GM18511 (cell line): ENCODE results near the gene VASH1.

Experiments
- ATAC-seq: cut with Tn5 transposase; IDR thresholded peaks from one replicate; pipeline ENCODE4 v1.9.1; 2021; ENCODE audit warnings: mild to moderate bottlenecking, moderate library complexity; ENCODE audit not compliant: unreplicated experiment

Gene VASH1

DNA sequence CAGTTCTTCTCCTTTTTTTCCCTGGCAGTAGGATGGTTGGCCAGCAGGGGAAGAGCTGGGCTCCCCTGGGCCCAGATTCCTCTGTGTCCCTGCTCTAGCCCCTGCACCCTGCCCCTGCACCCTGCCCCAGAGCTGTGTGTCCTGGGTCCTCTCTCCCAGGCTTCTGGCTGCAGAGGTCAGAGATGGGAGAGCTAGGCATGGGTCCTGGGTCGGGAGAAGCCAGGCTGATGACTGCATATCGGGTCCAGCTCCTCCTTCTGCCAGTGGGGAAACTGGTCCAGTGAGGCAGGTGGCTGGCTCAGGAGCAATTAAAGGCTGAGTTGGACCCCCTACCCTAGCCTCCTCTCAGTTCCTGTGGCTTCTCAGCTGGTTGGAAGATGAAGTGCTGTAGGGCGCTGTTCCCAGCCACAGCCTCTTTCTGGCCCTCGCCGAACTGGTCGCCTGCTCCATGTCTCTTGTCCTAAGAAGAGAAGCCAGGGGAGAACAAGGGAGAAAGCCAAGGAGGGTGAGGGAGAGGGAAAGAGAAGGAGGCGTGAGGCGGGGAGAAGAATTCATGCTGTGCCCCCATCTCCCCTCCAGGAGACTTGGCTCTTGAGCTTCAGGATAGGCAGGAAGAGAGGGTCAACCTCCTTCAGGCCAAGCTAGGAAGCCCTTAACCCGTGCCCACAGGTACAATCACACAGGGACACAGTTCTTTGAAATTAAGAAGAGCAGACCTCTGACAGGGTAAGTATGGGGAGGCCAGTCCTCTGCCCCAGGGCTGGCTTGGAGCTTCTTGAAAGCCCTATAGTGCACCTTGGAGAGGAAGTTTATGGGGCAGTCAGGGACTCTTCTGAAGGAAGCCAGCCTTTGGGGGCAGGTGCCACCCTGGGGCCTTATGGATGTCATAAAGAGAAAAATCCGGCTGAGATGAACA is 9.5 kb downstream of the VASH1 start:
- no peak for ATAC-seq

DNA sequence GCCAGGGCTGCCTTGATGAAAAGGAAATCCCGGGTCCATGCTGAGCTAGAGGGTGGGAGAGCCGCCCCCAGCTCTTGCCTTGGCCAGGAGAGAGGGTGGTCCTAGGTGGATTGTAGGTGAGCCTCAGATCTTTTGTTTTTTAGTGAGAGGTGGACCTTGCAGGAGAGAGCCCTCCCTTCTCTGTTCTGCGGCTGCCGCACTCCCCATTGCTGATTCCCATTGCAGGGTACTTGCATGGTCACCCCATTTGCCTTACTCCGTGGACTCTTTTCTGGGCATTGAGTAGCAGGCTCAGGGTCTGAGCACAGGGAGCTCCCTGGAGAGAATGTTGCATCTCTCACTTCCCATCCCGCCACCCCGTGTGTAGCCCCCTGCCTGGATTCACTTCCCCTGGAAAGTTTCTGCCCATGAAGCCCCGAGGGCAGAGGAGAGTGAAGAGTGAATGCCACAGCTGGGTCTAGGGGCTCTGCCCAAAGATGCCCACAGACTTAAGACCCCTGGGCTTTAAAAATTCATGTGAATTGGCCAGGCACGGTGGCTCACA is 10.2 kb downstream of the VASH1 start:
- no peak for ATAC-seq

DNA sequence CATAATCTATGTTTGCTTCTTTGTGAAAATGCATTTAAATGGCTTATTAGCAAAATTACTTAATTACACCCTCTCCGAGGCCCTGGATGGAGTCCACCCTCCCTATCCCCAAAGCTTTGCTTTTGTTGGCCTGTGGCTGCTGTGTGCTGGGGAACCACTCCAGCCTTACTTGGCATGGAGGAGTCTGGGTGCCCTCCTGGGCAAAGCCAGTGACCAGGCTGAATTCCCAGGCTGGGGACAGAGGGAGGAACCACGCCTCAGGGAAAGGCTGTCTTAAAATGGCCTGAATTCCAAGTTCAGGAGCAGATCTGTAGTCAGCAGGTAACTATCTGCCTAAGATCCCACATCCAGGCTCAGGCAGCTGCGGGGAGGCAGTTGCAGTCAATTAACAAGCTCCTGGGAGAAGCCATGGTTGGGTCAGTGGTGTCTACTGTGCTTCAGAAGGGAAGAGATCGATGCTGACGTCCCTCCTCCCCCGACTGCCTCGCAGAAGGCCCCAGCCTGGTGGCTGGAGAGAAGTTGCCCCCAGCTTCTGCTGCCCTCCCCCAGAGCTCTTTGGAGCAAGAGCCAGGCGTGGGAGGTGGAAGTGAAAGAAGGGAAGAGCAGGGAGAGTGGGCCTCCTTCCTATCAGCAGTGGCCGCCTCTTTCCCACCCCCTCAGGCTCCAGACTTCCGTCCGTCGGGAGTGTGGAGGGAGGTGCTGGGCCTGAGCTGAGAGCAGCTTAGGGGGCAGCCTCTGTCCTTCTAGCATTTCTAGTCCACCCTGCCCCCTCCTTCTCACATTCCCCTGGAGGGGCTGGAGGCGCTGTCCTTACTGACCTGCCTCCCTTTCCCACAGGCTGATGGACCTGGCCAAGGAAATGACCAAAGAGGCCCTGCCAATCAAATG is 11.3 kb downstream of the VASH1 start:
- ATAC-seq: no peak

DNA sequence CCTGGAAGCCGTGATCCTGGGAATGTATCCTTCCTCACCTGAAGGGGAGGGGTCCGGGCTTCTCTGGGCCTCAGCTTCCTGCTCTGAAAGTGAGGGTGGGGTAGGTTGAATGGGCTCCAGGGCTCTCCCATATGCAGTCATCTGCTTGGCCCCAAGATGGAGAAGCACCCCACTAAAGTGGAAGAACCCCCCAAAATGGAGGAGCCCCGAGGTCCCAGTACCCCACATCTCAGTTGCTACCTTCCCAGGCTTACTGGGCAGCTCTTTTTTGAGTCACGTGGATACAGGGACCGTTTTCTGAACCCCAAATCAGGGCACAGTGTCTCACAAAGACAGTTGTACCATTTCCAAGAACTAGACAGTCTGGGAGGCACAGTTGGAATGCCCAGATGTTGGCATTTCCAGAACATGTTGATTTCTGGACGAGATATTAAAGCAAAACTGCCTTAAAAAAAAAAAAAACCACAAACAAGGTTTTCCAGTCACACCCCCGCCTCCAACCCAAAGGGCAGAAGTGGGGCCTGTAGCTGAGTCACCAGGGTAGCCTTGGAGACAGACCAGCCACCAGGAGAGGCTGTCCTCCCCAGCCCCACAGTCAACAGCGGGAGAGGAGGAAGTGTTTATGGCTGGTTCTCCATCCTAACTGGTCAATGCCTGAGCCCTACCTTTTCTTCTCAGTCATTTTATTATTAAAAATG is 12.1 kb downstream of the VASH1 start:
- ATAC-seq: no peak

DNA sequence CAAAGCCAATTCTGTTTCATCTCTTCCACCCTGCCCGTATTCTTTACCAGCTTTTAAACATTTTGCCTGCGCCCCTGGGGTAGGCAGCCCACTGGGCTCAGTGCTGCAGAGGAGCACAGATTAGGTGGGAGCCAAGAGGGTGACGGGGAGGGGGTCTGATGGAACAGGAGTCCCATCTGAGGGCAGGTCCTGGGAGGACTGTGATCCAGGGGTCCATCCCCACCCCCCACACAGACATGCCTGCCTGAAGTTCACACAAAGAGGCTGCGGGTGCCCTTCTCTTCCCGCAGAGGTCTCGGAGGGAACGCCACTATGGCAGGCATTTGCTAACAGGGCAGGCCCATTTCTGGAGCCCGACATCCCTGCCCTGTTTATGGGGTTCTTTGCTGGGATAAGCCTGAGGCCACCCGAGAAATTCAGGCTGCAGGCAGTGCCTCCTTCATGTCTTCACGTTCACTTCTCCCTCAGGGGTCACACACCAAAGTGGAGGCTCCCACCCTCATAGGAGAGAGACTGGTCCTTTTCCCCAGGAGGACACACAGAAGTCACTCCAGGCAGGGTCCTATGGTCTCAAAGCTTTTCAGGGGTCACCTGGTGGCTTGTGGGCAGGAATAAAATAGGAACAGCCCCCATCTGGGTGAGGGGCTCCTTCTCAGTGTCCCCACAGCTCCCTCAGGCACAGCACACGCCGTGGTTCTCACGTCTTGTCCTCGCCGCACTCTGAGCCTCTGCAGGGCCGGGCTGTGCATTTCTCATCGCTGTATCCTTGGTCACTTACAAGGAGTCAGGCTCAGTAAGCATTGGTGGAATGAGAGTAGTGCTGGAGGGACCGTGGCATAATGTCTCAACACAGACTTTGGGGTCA is 12.9 kb downstream of the VASH1 start:
- no peak for ATAC-seq

DNA sequence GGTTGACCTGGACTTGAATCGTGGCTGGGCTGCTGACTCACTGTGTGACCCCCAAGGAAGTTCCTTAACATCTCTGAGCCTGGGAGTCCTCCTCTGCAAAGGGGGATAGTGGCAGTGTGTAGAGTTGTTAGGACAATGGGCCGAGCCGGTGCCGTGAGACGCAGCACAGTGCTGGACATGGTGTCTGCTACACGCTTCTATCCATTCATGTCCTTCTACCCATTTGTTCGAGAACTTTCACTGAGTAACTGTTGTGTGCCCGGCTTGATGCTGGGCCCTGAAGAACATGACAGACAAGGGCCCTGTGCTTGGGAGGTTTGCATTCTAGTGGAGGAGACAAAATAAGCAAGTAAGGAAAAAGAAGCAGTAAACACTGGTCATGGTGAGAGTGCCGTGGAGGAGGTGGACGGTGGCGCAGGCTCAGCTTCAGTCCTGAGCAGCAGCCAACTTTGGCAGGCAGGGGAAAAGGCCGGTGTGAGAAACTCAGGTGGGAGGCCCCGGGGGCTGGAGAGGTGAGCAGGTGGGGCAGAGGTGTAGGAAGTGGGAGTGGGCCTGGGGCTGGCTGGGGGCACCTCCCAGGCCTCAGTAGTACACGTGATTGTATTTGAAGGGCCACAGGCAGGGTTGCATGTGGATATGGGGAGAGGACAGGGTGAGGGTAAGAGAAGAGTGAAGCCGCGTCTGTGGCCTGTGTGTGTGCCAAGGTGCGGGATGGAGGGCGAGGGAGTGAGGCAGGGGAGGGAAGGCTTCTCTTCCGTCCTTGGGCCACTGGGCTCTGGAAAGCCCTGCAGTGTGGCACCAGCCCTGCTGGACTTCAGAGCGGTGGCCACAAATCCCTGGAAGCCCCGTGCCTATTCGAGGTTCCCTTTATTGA is 13.8 kb downstream of the VASH1 start:
- ATAC-seq: no peak

DNA sequence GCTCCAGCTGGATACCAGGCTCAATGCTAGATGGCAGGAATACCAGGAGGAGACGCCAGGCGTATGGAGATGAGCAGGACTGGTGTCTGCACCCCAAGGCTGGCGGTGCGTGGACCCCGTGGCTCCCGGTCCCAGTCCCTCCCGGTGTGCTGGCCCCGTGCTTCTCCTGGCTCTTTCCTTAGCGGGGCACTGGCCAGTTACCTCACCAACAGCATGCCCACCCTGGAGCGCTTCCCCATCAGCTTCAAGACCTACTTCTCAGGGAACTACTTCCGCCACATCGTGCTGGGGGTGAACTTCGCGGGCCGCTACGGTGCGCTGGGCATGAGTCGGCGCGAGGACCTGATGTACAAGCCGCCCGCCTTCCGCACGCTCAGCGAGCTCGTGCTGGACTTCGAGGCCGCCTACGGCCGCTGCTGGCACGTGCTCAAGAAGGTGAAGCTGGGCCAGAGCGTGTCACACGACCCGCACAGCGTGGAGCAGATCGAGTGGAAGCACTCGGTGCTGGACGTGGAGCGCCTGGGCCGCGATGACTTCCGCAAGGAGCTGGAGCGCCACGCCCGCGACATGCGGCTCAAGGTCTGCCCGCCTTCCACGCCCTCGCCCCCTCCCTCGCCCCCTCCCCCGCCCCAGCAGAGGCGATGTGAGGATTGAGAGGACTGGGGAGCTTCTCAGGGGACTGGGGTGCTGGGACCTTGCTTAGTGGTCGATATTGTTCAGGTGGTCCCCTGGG is 14.6 kb downstream of the VASH1 start:
- no peak for ATAC-seq

DNA sequence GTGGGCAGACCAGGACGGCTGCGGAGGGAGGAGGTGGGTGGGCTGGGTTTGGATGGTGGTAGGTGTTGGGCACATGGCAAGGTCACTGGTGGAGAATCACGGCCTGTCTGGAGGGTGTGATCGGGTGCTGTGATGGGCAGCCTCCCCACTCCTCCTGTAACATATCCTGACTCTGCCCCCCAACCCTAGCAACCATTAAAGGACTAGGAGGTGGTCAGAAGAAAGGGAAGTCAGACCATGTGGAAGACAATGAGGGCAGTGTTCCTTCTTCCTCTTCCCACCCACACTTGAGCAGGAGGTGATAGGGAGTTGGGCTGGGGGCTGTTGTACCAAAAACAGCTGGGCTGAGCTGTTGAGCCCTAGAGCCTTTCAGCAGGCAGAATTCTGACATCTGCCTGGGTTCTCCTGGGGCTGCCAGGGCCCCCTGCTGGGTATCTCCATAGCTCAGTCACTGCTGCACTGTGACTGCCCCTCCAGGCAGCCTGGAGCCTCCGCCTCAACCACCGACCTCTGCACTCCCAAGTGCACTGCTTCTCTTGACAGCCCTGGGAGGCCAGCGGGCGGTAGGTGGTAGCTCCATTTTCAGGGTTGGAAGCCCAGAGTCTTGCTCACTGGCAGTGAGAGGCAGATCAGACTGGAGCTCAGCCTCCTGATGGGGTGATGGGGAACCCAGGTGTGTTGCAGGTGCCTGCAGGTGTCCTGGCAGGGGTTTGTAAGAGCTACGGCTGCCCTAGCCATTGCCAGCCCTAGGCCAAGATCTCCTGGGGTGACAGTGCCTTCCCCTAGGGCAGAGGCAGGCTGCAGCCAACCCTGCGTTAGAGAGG is 15.4 kb downstream of the VASH1 start:
- ATAC-seq: no peak

DNA sequence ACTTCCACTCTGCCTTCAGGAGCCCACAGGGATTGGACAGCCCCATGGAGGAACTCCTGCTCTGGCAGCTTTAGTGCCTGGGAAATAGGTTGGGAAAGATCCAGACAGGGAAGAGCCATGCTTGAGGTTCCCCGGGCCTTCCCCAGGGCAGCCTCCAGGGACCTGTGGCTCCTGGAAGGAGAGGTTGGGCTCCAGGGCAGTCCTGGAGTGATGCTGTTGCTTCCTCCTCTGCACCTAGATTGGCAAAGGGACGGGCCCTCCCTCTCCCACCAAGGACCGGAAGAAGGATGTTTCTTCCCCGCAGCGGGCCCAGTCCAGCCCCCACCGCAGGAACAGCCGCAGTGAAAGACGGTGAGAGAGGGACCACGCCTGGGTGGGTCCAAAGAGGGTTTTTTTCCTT is 16.5 kb downstream of the VASH1 start:
- no peak for ATAC-seq

DNA sequence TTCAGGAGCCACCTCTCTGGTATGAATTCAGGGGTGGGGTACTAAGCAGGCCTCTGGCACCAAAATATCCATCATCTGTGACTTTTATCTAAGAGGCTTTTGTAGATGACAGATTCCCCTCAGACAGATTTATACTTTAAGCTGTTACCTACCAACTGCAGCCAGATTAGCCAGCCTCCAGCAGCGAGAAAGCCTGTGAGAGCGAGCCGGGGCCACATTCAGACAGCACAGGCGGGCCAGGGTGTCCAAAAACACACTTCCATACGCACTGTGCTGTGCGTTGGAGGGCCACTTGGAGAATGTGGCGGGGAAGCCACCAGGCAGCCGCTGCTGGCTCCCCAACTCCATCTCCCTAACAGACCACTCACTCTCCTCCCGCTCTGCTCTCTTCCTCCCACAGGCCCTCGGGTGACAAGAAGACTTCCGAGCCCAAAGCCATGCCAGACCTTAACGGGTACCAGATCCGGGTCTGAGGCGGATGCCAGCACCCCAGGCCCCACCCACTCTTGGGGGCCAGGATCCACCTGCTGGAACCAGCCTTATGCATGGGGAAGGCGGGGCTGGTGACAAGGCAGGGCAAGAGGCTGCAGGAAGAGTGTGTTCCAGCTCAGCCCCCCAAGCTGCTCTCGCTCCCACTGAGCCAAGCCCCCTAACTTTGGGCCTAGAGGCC is 17.4 kb downstream of the VASH1 start:
- ATAC-seq: no peak

DNA sequence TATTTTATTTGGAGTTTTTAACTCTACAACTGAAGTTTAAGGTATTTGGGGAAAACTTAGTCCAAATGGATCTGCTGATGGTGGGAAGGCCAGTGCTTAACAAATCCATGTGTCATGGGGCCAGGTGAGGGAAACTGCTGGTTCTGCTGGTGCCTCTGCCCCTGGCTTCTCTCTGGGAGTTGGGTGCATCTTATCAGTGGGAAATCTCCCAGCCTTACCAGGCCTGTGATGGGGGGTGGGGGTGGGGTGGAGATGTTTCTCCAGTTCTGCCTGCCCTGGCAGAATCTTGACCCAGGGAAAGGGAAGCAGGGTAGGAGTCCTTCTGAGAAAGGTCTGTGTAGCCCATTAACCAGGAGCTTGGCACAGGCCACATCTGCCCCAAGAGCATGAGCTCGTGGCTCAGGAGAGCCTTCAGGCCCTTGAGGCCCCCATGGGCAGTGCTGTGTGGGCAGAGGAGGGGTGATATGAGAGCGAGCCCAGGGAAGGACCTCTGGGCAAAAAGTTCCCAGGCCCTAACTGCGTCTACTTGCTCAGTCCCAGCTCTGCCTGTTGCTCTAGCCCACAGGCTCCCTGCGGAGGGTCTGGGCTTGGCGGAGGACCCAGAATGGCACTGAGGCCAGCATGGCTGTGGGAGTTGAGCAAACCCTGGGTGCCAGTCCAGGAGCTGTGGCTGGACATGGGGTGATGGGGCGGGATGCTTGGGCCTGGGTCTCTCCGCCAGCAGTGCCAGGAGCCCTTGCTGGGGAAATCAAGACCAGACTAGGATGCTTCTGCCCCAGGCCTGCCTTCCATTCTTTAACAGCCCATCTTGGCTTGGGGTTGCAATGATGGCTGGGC is 18.2 kb downstream of the VASH1 start:
- no peak for ATAC-seq

DNA sequence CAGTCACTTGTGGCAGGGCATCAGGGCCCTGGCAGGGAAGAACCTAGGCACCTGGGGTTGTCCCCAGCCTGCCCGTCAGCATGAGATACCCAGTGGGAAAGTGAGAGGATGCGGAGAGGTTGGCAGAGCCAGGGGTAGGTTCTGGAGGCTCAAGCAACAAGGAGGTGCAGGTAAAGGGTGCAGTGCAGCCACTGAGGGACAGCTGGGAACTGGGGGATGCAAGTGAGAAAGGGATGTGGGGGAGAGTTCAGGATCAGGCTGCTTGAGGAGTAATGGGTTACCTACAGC is 18.7 kb downstream of the VASH1 start:
- ATAC-seq: no peak

DNA sequence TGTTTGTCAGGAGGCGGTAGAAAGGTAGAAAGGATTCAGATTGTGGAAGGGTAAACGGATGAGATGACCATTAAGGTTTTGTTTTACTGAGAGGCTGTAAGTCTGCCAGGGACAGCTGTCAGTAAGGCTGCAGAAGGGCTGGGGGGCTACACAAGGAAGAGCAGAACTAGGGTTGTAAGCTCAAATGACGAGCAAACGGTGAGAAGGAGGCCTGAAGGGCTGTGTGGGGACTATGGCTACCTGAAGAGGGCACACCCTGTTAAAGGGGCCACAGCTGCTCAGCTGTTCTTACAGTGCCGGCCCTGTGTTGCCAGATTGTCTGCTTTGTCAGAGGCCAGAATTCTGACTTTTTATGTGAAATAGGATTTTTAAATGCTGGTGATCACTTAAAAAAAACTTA is 19.1 kb downstream of the VASH1 start:
- no peak for ATAC-seq

DNA sequence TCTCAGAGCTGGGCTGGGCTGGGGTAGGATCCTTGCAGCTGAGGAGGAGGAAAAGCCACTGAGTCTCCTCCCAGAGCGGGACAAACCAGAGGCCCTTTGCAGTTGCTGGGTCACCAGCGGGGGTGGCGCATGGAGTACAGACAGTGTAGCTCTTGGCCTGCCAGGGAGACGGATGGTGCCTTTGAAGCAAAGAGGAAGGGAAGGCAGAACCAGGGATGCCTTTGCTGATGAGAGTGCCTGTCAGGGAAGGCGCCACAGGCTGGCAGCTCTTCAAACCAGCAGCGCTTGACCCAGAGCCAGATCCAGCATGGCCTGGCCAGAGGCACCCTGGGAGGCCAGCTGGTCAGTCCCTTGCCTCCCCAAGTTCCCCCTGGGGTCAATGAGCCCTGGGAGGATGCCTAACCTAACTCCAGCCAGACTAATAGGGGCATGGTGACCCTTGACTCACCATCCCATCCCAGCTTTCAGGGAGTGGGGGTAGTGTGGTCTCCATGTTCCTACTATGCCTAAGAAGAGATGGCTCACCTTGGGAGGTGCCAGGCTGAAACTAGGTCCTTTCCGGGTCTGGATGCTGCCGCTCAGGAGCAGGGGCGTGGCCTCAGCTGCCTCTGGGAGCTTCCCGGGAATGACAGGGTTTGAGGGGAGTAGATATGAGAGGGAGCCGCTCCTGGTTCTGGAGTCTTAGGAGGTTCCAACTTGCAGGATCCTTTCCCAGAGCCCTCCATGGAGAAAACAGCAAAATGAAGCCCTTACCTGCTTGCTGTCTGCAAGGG is 19.8 kb downstream of the VASH1 start:
- no peak for ATAC-seq

DNA sequence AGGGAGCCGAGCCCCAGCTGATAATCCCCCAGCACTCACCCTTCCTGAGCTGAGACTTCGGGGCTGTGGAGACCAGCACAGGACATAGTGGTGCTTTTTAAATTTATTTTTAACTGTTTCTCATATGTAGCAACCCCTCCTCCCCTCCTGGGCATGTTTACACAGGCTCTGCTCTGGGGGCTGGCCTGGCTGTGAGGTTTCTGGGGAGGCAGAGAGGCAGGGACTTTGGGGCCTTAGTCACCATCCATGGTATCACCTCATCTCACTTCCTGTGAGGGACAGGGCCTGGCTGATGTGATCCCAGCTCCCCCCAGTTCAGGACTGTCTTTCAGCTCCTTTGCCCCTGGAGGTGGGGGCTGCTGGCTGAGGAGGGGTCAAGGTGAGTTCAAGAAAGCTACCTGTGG is 20.4 kb downstream of the VASH1 start:
- ATAC-seq: no peak
